Common myeloid progenitor, CD34-positive (primary cell): ENCODE measurements around the gene ZNF827.

Source experiments
- CTCF ChIA-PET: fragments of 350-600 bp; sonication (Branson Sonifier 250); formaldehyde crosslinking; loops from one replicate; lab custom pipeline; 2021; ENCODE audit warnings: antibody characterized with exemption; lab: Charles Lee
- POLR2A ChIA-PET: fragments of 350-600 bp; sonication (Branson Sonifier 250); formaldehyde crosslinking; loops from one replicate; lab custom pipeline; 2021; ENCODE audit warnings: antibody characterized with exemption; lab: Charles Lee
- DNase-seq, 3 donors: peaks; one replicate each; pipeline versions ENCODE4 v3.0.0 to v3.0.0-alpha.2; 2013
- H3K27ac ChIP-seq, 2 experiments: 1 replicate in 1 of 2; 2 replicates in 1 of 2; pipeline ENCODE4 v1.7.0; 2013; ENCODE audit warnings: inconsistent platforms in 2 of 2, low read length in 2 of 2, mild to moderate bottlenecking in 2 of 2, low read depth in 1 of 2, moderate library complexity in 1 of 2; ENCODE audit not compliant: severe bottlenecking in 2 of 2, insufficient read depth in 1 of 2, poor library complexity in 1 of 2
- H3K27me3 ChIP-seq, 5 experiments: replicated peaks in 2 of 5; 1 replicate in 3 of 5; 2 replicates in 2 of 5; pipeline versions ENCODE4 v1.6.1 to v1.7.0; 2013; ENCODE audit warnings: low read length in 4 of 5, mild to moderate bottlenecking in 2 of 5, moderate library complexity in 2 of 5, inconsistent platforms in 1 of 5; ENCODE audit not compliant: insufficient read depth in 5 of 5, control insufficient read depth in 4 of 5
- H3K36me3 ChIP-seq, 4 experiments: 1 replicate in 2 of 4; 2 replicates in 2 of 4; pipeline versions ENCODE4 v1.6.1 to v1.7.0; 2013; ENCODE audit warnings: low read length in 3 of 4, control low read depth in 1 of 4, mild to moderate bottlenecking in 1 of 4; ENCODE audit not compliant: control insufficient read depth in 4 of 4, insufficient read depth in 4 of 4
- H3K4me1 ChIP-seq, 4 experiments: 1 replicate in 3 of 4; 2 replicates in 1 of 4; pipeline versions ENCODE4 v1.6.1 to v1.7.1; 2013; ENCODE audit warnings: low read length in 3 of 4, mild to moderate bottlenecking in 3 of 4, control low read depth in 1 of 4, inconsistent platforms in 1 of 4, moderate library complexity in 1 of 4; ENCODE audit not compliant: control insufficient read depth in 4 of 4, insufficient read depth in 4 of 4; ENCODE audit errors: control extremely low read depth in 1 of 4
- H3K4me3 ChIP-seq, 7 experiments: 1 replicate in 4 of 7; 2 replicates in 3 of 7; pipeline versions ENCODE4 v1.5.1 to v1.7.0; 2013; ENCODE audit warnings: mild to moderate bottlenecking in 7 of 7, low read length in 6 of 7, moderate library complexity in 6 of 7, inconsistent platforms in 2 of 7, low read depth in 2 of 7, control low read depth in 1 of 7; ENCODE audit not compliant: insufficient read depth in 4 of 7, control insufficient read depth in 1 of 7; ENCODE audit errors: extremely low read depth in 1 of 7
- H3K9me3 ChIP-seq, 5 experiments: 1 replicate in 4 of 5; 2 replicates in 1 of 5; pipeline versions ENCODE4 v1.6.1 to v1.7.1; 2013; ENCODE audit warnings: low read length in 4 of 5, mild to moderate bottlenecking in 2 of 5, inconsistent platforms in 1 of 5, low read depth in 1 of 5, moderate library complexity in 1 of 5; ENCODE audit not compliant: control insufficient read depth in 4 of 5, insufficient read depth in 2 of 5; ENCODE audit errors: control extremely low read depth in 1 of 5
- WGBS: methylation state at CpG from one replicate; pipeline ENCODE4 v1.1.5; 2013; ENCODE audit not compliant: insufficient coverage; 5-methylcytosine and 5-hydroxymethylcytosine counted together

ZNF827 gene

DNA sequence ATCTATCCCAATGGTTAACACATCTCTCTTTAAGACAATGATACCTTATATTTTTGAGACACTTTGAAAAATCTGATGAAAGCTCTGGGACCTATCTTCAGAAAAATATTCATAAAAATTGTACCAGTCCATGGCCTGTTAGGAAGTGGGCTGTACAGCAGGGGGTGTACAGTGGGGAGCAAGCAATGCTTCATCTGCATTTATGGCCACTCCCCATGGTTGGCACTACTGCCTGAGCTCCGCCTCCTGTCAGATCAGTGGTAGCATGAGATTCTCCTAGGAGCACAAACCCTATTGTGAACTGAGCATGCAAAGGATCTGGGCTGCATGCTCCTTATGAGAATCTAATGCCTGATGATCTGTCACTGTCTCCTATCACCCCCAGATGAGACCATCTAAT, 216.1 kb downstream of the ZNF827 start:
- H3K36me3 ChIP-seq: no peaks in the 10 kb centered on the region
- H3K4me3 ChIP-seq: no peak overlapping the region
- CTCF ChIA-PET: no interaction called here
- H3K9me3 ChIP-seq: no peaks in the 10 kb centered on the region
- no peaks in the 10 kb centered on the region for H3K27me3 ChIP-seq
- 100% methylated on average over 1 of the region's 1 CpG for WGBS
- peaks cover 0 to 4% (median 0%) of the 10 kb centered on the region in 4 experiments for H3K4me1 ChIP-seq
- DNase-seq: peak; percentile 5 to 35 (median 32)
- POLR2A ChIA-PET: no interaction called here
- H3K27ac ChIP-seq: no peak overlapping the region

DNA sequence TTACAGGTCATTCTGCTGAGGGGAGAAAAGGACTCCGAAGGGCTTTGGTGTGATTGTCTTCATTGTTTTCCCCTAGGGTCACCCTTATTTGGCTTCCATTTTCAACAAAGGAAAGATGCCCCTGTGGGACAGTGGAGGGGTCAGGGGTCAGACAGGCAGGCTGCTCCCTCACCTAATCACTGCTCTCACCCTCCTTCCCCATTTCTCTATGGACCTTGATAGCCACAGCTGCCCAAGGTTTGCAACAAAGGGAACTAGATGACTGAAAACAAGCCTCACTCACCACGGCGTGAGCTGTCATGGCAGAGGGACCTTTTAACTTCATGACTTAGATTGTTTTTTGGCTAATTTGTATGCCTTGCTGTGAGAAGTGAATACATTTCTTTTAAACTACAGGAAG, 218.0 kb downstream of the ZNF827 start:
- CTCF ChIA-PET: no interaction called here

DNA sequence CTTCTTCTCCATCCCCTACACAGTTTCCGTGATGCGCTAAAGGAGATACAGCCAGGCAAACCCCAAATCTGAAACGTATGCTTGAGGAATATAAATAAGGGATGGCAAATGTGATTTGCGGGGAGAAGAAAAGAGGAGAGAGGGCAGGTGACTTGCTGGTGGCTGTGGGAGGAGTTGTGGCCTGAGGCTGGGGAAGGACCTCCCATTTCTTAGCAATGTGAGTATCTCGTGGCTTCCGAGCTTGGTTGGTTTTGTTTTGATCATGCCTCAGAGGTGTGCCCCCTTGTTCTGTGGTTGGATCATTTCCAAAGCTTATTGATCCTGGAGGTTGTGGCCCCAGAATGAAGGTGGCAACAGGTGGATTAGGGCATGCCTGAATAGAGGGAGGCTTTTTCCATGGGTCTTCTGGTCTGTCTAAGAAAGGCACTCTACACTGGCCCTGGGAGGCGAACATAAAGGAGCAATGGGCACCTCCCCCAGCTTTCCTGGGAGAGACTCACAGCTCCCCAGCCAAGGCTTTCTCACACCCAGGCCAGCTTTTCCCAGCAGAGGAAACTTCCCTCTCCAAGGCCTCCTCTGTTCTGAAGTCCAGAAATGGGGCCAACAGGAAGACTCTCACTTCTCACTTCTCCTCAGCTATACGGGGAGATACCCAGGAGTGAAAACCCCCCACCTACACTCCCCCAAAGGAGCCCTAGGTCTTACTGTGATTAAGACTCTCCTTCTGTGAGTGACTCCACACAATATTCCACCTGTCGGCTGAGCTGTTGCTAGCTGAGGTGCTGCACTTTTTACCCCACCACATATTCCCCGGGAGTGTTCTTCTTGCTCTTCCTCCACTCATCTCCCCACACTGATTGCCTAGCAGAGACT, 218.6 kb downstream of the ZNF827 start:
- Histone ChIP-seq H3K4me3 (no peak overlapping the region), H3K36me3 (no peaks in the 10 kb centered on the region), H3K9me3 (no peaks in the 10 kb centered on the region), H3K27me3 (no peaks in the 10 kb centered on the region), H3K4me1 (peaks cover 0 to 4% (median 0%) of the 10 kb centered on the region in 4 experiments), H3K27ac (no peak overlapping the region)
- 75% methylated on average over 7 of the region's 10 CpGs for WGBS
- no peak for DNase-seq
- POLR2A ChIA-PET: no interaction called here
- CTCF ChIA-PET: no interaction called here

More for the DNA sequence above, 218.0 kb downstream of the ZNF827 start:
- Histone ChIP-seq H3K9me3 (no peaks in the 10 kb centered on the region), H3K27ac (no peak overlapping the region), H3K36me3 (no peaks in the 10 kb centered on the region), H3K4me1 (peaks cover 0 to 4% (median 0%) of the 10 kb centered on the region in 4 experiments), H3K27me3 (no peaks in the 10 kb centered on the region), H3K4me3 (no peak overlapping the region)
- POLR2A ChIA-PET: interaction anchor here (0.7 kb wide), 1 partner anchor 170 kb away, joined by 3 read pairs; no protein-coding TSS in a partner anchor
- no peak for DNase-seq
- WGBS: 90% methylated on average over 3 of the region's 3 CpGs

DNA sequence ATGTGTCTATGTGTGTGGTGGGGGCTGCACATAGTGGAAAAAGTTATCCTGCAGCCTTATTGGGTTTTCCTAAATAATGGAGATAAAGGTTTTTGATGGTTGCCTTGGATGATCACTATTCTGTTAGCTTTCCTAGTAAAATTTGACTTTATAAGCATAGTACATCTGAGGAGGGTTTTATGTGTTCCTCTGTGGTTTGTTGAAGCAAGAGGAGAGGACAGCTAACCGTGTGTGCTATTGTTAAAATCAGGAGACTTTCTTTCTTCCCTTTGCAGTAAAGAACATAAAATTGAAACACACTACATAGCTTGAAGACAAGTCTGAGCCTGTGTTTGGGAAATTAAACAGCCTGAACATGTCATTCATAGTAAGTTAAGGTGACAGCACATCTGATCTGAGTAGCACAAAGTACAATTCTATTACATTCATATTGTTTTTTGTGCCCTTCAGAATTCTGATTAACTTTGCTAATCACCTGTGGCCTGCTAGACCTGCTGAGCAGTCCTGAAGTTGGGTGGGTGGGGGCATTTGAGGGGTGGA, 221.9 kb downstream of the ZNF827 start:
- no CpG with 5 or more reads among the region's 1 CpG for WGBS
- Histone ChIP-seq H3K27me3 (no peaks in the 10 kb centered on the region), H3K36me3 (no peaks in the 10 kb centered on the region), H3K27ac (no peak overlapping the region), H3K4me1 (peaks cover 0 to 4% (median 0%) of the 10 kb centered on the region in 4 experiments), H3K9me3 (peaks cover 0 to 3% (median 0%) of the 10 kb centered on the region in 5 experiments), H3K4me3 (no peak overlapping the region)
- CTCF ChIA-PET: no interaction called here
- DNase-seq: no peak
- POLR2A ChIA-PET: no interaction called here

DNA sequence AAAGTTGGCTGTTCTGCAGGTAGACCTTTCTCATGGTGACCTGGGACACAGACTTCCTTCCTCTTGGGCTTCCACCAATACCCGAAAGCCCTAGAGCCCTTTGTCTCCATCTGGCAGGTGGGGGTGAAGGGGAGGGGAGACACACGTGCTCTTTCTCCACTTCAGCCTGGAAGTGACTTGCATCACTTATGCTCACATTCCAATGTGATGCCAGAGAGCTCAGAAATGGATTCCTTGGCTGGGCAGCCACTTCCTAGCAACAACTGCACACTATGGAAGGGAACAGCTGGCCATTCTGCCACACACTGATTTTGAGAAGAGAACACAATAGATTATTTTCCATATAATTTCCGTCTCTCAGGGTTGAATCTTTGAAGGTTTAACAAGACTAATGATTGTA, 222.4 kb downstream of the ZNF827 start:
- 80% methylated on average over 2 of the region's 3 CpGs for WGBS
- POLR2A ChIA-PET: no interaction called here
- Histone ChIP-seq H3K4me3 (no peak overlapping the region), H3K27me3 (no peaks in the 10 kb centered on the region), H3K27ac (no peak overlapping the region), H3K9me3 (peaks cover 0 to 3% (median 0%) of the 10 kb centered on the region in 5 experiments), H3K36me3 (no peaks in the 10 kb centered on the region), H3K4me1 (peaks cover 0 to 4% (median 0%) of the 10 kb centered on the region in 4 experiments)
- CTCF ChIA-PET: no interaction called here
- DNase-seq: no peak

DNA sequence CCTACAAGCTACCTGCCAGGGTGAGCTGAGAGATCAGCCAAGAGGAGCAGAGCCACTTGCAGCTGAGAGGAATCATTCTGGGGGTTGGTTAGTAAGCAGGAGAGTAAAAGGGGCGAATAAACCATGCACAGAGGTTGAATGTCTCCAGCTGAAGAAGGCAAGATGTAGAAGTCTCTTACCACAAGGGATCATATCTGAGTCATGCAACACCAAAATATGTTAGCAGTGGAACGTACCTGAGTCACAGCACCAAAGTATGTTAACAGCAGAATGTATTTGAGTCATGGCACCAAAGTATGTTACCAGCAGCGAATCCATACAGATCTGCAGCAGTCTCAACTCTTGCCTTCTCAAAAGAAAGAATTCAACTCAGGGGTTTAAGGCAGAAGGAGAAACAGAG, 228.8 kb downstream of the ZNF827 start:
- H3K4me3 ChIP-seq: no peak overlapping the region
- ChIA-PET CTCF (no interaction called here), POLR2A (no interaction called here)
- H3K4me1 ChIP-seq: no peaks in the 10 kb centered on the region
- no peaks in the 10 kb centered on the region for H3K27me3 ChIP-seq
- H3K27ac ChIP-seq: no peak overlapping the region
- H3K36me3 ChIP-seq: no peaks in the 10 kb centered on the region
- 100% methylated on average over 3 of the region's 3 CpGs for WGBS
- no peak for DNase-seq
- H3K9me3 ChIP-seq: peaks cover 0 to 13% (median 1%) of the 10 kb centered on the region in 5 experiments

DNA sequence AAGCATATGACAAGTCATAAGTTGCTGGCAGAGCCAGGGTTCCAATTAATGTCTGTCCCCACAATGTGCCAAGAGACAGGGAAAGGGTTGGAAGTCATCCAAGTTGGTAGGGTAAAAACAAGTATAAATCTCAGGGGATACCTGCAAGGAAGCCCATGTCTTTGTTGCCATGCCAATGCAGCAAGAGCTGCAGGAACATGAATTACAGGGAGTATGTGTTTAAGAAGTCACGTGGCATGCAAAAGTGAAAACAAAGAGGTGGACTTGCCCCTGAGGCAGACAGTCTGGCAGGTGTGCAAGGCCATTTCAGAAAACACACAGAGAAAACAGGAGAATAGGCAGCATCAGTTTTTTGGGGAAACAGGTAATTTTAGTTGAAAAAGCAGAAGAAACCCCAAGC, 229.3 kb downstream of the ZNF827 start:
- DNase-seq: no peak
- CTCF ChIA-PET: no interaction called here
- Histone ChIP-seq H3K36me3 (no peaks in the 10 kb centered on the region), H3K9me3 (peaks cover 0 to 13% (median 1%) of the 10 kb centered on the region in 5 experiments), H3K4me3 (no peak overlapping the region), H3K27ac (no peak overlapping the region), H3K4me1 (no peaks in the 10 kb centered on the region), H3K27me3 (no peaks in the 10 kb centered on the region)
- POLR2A ChIA-PET: no interaction called here
- 100% methylated on average over 1 of the region's 1 CpG for WGBS
